Activated naive CD4-positive, alpha-beta T cell treated with anti-CD3 and anti-CD28 coated beads, Interleukin-2, amount 50 U/mL, for 72 hours (primary cell): ENCODE results near the gene SHB. TPM values are rescaled to one million over a fixed set of nuclear protein-coding genes. Genes with fewer than 3 reads are reported as not detected.

Experiments
- ATAC-seq, 2 donors: fragments of 150-1000 bp; cut with Tn5 transposase; 2 replicates each; pipeline ENCODE4 v1.10.0; 2021; ENCODE audit warnings: mild to moderate bottlenecking in 2 of 2, moderate library complexity in 2 of 2
- DNase-seq, 2 donors: peaks; one replicate each; pipeline ENCODE4 v3.0.0; 2021 to 2022; ENCODE audit warnings: low spot score in 2 of 2
- H3K27ac Mint-ChIP-seq, 2 donors: one replicate each; pipeline ENCODE4 v1.8.0; 2022; ENCODE audit warnings: mild to moderate bottlenecking in 2 of 2, mixed read lengths in 2 of 2
- H3K36me3 Mint-ChIP-seq, 2 donors: one replicate each; pipeline ENCODE4 v1.8.0; 2022; ENCODE audit warnings: mixed read lengths in 2 of 2
- H3K9me3 Mint-ChIP-seq, 2 donors: one replicate each; pipeline ENCODE4 v1.8.0; 2022; ENCODE audit warnings: mixed read lengths in 2 of 2
- total RNA-seq, 2 donors: library from RNA; stranded (reverse); gene quantifications; one replicate each; pipeline ENCODE4 v1.2.3, GENCODE V29; 2022

Gene SHB
- total RNA-seq, 2 donors from 2014 or later, result 0.34 to 1.7 TPM

GRCh38 chr9:38039090-38039906, 29.7 kb downstream of the SHB start:
- no peak overlapping the region for H3K27ac Mint-ChIP-seq
- DNase-seq, result no peak
- no peaks in the 10 kb centered on the region for H3K36me3 Mint-ChIP-seq
- no peaks in the 10 kb centered on the region for H3K9me3 Mint-ChIP-seq
- no peak for ATAC-seq

GRCh38 chr9:38038307-38039089, 30.5 kb downstream of the SHB start:
- ATAC-seq, result no peak
- H3K36me3 Mint-ChIP-seq, result no peaks in the 10 kb centered on the region
- DNase-seq, result no peak
- H3K27ac Mint-ChIP-seq, result no peak overlapping the region
- H3K9me3 Mint-ChIP-seq, result no peaks in the 10 kb centered on the region

GRCh38 chr9:38037981-38038306, 31.1 kb downstream of the SHB start:
- Mint-ChIP-seq H3K9me3 (no peaks in the 10 kb centered on the region), H3K36me3 (no peaks in the 10 kb centered on the region), H3K27ac (no peak overlapping the region)
- no peak for DNase-seq
- no peak for ATAC-seq

GRCh38 chr9:38036359-38037084, 32.5 kb downstream of the SHB start:
- ATAC-seq, result no peak
- DNase-seq, result no peak
- Mint-ChIP-seq H3K27ac (no peak overlapping the region), H3K9me3 (no peaks in the 10 kb centered on the region), H3K36me3 (no peaks in the 10 kb centered on the region)

- no peak for ATAC-seq
These were observed 33.2 kb downstream of the SHB start for GRCh38 chr9:38035873-38036272.

GRCh38 chr9:38033941-38034340, 35.1 kb downstream of the SHB start:
- Mint-ChIP-seq H3K27ac (no peak overlapping the region), H3K9me3 (no peaks in the 10 kb centered on the region), H3K36me3 (no peaks in the 10 kb centered on the region)
- no peak for ATAC-seq
- DNase-seq, result no peak

More at GRCh38 chr9:38035873-38036272, 33.2 kb downstream of the SHB start:
- no peak for DNase-seq
- H3K27ac Mint-ChIP-seq, result no peak overlapping the region
- no peaks in the 10 kb centered on the region for H3K36me3 Mint-ChIP-seq
- no peaks in the 10 kb centered on the region for H3K9me3 Mint-ChIP-seq

GRCh38 chr9:38032266-38033110, 36.5 kb downstream of the SHB start:
- DNase-seq (no peak), ATAC-seq (no peak)
- Mint-ChIP-seq H3K9me3 (no peaks in the 10 kb centered on the region), H3K27ac (peak overlapping the region in 1 of 2 donors; percentile 29), H3K36me3 (no peaks in the 10 kb centered on the region)

GRCh38 chr9:38031594-38031993, 37.4 kb downstream of the SHB start:
- ATAC-seq, result no peak
- H3K9me3 Mint-ChIP-seq, result no peaks in the 10 kb centered on the region
- no peak for DNase-seq
- no peak overlapping the region for H3K27ac Mint-ChIP-seq
- H3K36me3 Mint-ChIP-seq, result no peaks in the 10 kb centered on the region

GRCh38 chr9:38030658-38031057, 38.4 kb downstream of the SHB start:
- DNase-seq (no peak), ATAC-seq (no peak)
- Mint-ChIP-seq H3K36me3 (no peaks in the 10 kb centered on the region), H3K9me3 (no peaks in the 10 kb centered on the region), H3K27ac (no peak overlapping the region)

GRCh38 chr9:38029915-38030638, 39.0 kb downstream of the SHB start:
- H3K36me3 Mint-ChIP-seq, result no peaks in the 10 kb centered on the region
- DNase-seq, result no peak
- H3K9me3 Mint-ChIP-seq, result no peaks in the 10 kb centered on the region
- H3K27ac Mint-ChIP-seq, result no peak overlapping the region
- no peak for ATAC-seq

GRCh38 chr9:38027714-38028113, 41.3 kb downstream of the SHB start:
- DNase-seq, result no peak
- H3K27ac Mint-ChIP-seq, result no peak overlapping the region
- H3K9me3 Mint-ChIP-seq, result no peaks in the 10 kb centered on the region
- no peak for ATAC-seq
- no peaks in the 10 kb centered on the region for H3K36me3 Mint-ChIP-seq

GRCh38 chr9:38026840-38027527, 42.0 kb downstream of the SHB start:
- ATAC-seq (no peak), DNase-seq (no peak)
- H3K9me3 Mint-ChIP-seq, result no peaks in the 10 kb centered on the region
- no peaks in the 10 kb centered on the region for H3K36me3 Mint-ChIP-seq
- peak overlapping the region in 1 of 2 donors; percentile 50 for H3K27ac Mint-ChIP-seq

GRCh38 chr9:38026021-38026809, 42.8 kb downstream of the SHB start:
- ATAC-seq (no peak), DNase-seq (no peak)
- H3K9me3 Mint-ChIP-seq, result no peaks in the 10 kb centered on the region
- no peak overlapping the region for H3K27ac Mint-ChIP-seq
- no peaks in the 10 kb centered on the region for H3K36me3 Mint-ChIP-seq

GRCh38 chr9:38025166-38025565, 43.9 kb downstream of the SHB start:
- H3K36me3 Mint-ChIP-seq, result no peaks in the 10 kb centered on the region
- ATAC-seq (no peak), DNase-seq (no peak)
- no peak overlapping the region for H3K27ac Mint-ChIP-seq
- no peaks in the 10 kb centered on the region for H3K9me3 Mint-ChIP-seq
